Activated naive CD4-positive, alpha-beta T cell treated with anti-CD3 and anti-CD28 coated beads for 36 hours (primary cell): ENCODE results near the gene PCID2. TPM values are rescaled to one million over a fixed set of nuclear protein-coding genes. Genes with fewer than 3 reads are reported as not detected.
A peak's percentile ranks its signal among the peaks of the same experiment; 100 is the strongest.

ENCODE experiments used
- CTCF ChIA-PET: fragments of 350-600 bp; sonication (Branson Sonifier 250); formaldehyde crosslinking; loops from one replicate; lab custom pipeline; 2021; ENCODE audit warnings: antibody characterized with exemption; lab: Charles Lee
- DNase-seq: peaks from one replicate; pipeline ENCODE4 v3.0.0-alpha.2; 2020
- H3K27ac Mint-ChIP-seq: one replicate; pipeline ENCODE4 v1.8.0; 2021; ENCODE audit warnings: mild to moderate bottlenecking, mixed read lengths
- H3K27me3 Mint-ChIP-seq: one replicate; pipeline ENCODE4 v1.8.0; 2021; ENCODE audit warnings: low read depth, mixed read lengths
- H3K36me3 Mint-ChIP-seq: one replicate; pipeline ENCODE4 v1.8.0; 2021; ENCODE audit warnings: low read depth, mixed read lengths
- H3K4me1 Mint-ChIP-seq: one replicate; pipeline ENCODE4 v1.8.0; 2021; ENCODE audit warnings: low read depth, mixed read lengths
- H3K4me3 Mint-ChIP-seq: one replicate; pipeline ENCODE4 v1.8.0; 2021; ENCODE audit warnings: mild to moderate bottlenecking, moderate library complexity, mixed read lengths
- H3K9me3 Mint-ChIP-seq: one replicate; pipeline ENCODE4 v1.8.0; 2021; ENCODE audit warnings: mixed read lengths
- intact Hi-C: fragments of 100-400 bp; cut with micrococcal nuclease; formaldehyde crosslinking; loops from one replicate; pipeline ENCODE4 v1.15.1; 2023
- total RNA-seq, 2 experiments: library from RNA; stranded (reverse); gene quantifications; one replicate each; pipeline ENCODE4 v1.2.3, GENCODE V29; 2021

Gene PCID2
- total RNA-seq, 2 experiments from 2014 or later, result 63.5 to 67.1 TPM

- Mint-ChIP-seq H3K27ac (no peak overlapping the region), H3K4me1 (peaks cover 6% of the 10 kb centered on the region), H3K36me3 (peaks cover 31% of the 10 kb centered on the region), H3K9me3 (no peaks in the 10 kb centered on the region), H3K4me3 (no peak overlapping the region), H3K27me3 (no peaks in the 10 kb centered on the region)
- intact Hi-C loops, result no loop called here
- no peak for DNase-seq
- CTCF ChIA-PET, result interaction anchor here (1.4 kb wide), 1 partner anchor 10 kb away, joined by 3 read pairs; no protein-coding TSS in a partner anchor
Measured at GRCh38 chr13:113196970-113197737, 11.3 kb downstream of the PCID2 start.

GRCh38 chr13:113195360-113195759, 13.1 kb downstream of the PCID2 start:
- H3K4me3 Mint-ChIP-seq, result no peak overlapping the region
- H3K4me1 Mint-ChIP-seq, result no peaks in the 10 kb centered on the region
- CTCF ChIA-PET, result no interaction called here
- intact Hi-C loops, result no loop called here
- DNase-seq, result no peak
- peaks cover 33% of the 10 kb centered on the region for H3K36me3 Mint-ChIP-seq
- H3K27me3 Mint-ChIP-seq, result no peaks in the 10 kb centered on the region
- no peak overlapping the region for H3K27ac Mint-ChIP-seq
- no peaks in the 10 kb centered on the region for H3K9me3 Mint-ChIP-seq

- peaks cover 4% of the 10 kb centered on the region for H3K4me1 Mint-ChIP-seq
- intact Hi-C loops, result loop anchor here (1.0 kb wide), 1 partner anchor 22 kb away; no protein-coding TSS in a partner anchor
- CTCF ChIA-PET, result no interaction called here
- no peak for DNase-seq
- peaks cover 49% of the 10 kb centered on the region for H3K36me3 Mint-ChIP-seq
- H3K27ac Mint-ChIP-seq, result no peak overlapping the region
- no peak overlapping the region for H3K4me3 Mint-ChIP-seq
- H3K27me3 Mint-ChIP-seq, result no peaks in the 10 kb centered on the region
- no peaks in the 10 kb centered on the region for H3K9me3 Mint-ChIP-seq
Measured at GRCh38 chr13:113192902-113193301, 15.6 kb downstream of the PCID2 start.

- Mint-ChIP-seq H3K9me3 (no peaks in the 10 kb centered on the region), H3K4me1 (peaks cover 10% of the 10 kb centered on the region), H3K27me3 (no peaks in the 10 kb centered on the region), H3K36me3 (peaks cover 51% of the 10 kb centered on the region), H3K4me3 (no peak overlapping the region), H3K27ac (no peak overlapping the region)
- intact Hi-C loops, result no loop called here
- no peak for DNase-seq
- CTCF ChIA-PET, result no interaction called here
Measured at GRCh38 chr13:113192279-113192678, 16.2 kb downstream of the PCID2 start.

- no peaks in the 10 kb centered on the region for H3K27me3 Mint-ChIP-seq
- intact Hi-C loops, result no loop called here
- H3K9me3 Mint-ChIP-seq, result no peaks in the 10 kb centered on the region
- H3K4me3 Mint-ChIP-seq, result no peak overlapping the region
- peaks cover 57% of the 10 kb centered on the region for H3K36me3 Mint-ChIP-seq
- DNase-seq, result no peak
- CTCF ChIA-PET, result no interaction called here
- H3K27ac Mint-ChIP-seq, result no peak overlapping the region
- H3K4me1 Mint-ChIP-seq, result peaks cover 27% of the 10 kb centered on the region
Measured at GRCh38 chr13:113190181-113190580, 18.3 kb downstream of the PCID2 start.

GRCh38 chr13:113187883-113188665, 20.4 kb downstream of the PCID2 start:
- Mint-ChIP-seq H3K9me3 (no peaks in the 10 kb centered on the region), H3K27me3 (no peaks in the 10 kb centered on the region), H3K4me1 (peaks cover 31% of the 10 kb centered on the region), H3K27ac (peak overlapping the region; percentile 11), H3K36me3 (peaks cover 55% of the 10 kb centered on the region), H3K4me3 (no peak overlapping the region)
- CTCF ChIA-PET, result interaction anchor here (1.0 kb wide), 1 partner anchor 10 kb away, joined by 3 read pairs; no protein-coding TSS in a partner anchor
- intact Hi-C loops, result loop anchor here (1.0 kb wide), 1 partner anchor 43 kb away; no protein-coding TSS in a partner anchor
- DNase-seq, result no peak

- no peaks in the 10 kb centered on the region for H3K9me3 Mint-ChIP-seq
- peak overlapping the region; percentile 11 for H3K27ac Mint-ChIP-seq
- DNase-seq, result peak; percentile 75
- intact Hi-C loops, result loop anchor here (1.0 kb wide), 1 partner anchor 42 kb away; no protein-coding TSS in a partner anchor
- H3K4me3 Mint-ChIP-seq, result no peak overlapping the region
- CTCF ChIA-PET, result interaction anchor here (1.0 kb wide), 1 partner anchor 9 kb away, joined by 3 read pairs; no protein-coding TSS in a partner anchor
- no peaks in the 10 kb centered on the region for H3K27me3 Mint-ChIP-seq
- peaks cover 31% of the 10 kb centered on the region for H3K4me1 Mint-ChIP-seq
- peaks cover 55% of the 10 kb centered on the region for H3K36me3 Mint-ChIP-seq
Measured at GRCh38 chr13:113187263-113187669, 21.2 kb downstream of the PCID2 start.

- DNase-seq, result peak; percentile 43
Measured at GRCh38 chr13:113186061-113186900, 22.2 kb downstream of the PCID2 start.

GRCh38 chr13:113184568-113185440, 23.7 kb downstream of the PCID2 start:
- intact Hi-C loops, result no loop called here

More at GRCh38 chr13:113186061-113186900, 22.2 kb downstream of the PCID2 start:
- H3K4me3 Mint-ChIP-seq, result peak overlapping the region; percentile 5
- CTCF ChIA-PET, result no interaction called here
- intact Hi-C loops, result loop anchor here (1.0 kb wide), 1 partner anchor 22 kb away; the partner anchor contains the start of gene PCID2
- H3K4me1 Mint-ChIP-seq, result peaks cover 31% of the 10 kb centered on the region
- no peaks in the 10 kb centered on the region for H3K9me3 Mint-ChIP-seq
- no peaks in the 10 kb centered on the region for H3K27me3 Mint-ChIP-seq
- peaks cover 57% of the 10 kb centered on the region for H3K36me3 Mint-ChIP-seq
- peak overlapping the region; percentile 85 for H3K27ac Mint-ChIP-seq

GRCh38 chr13:113183450-113184129, 24.9 kb downstream of the PCID2 start:
- no peak for DNase-seq
- H3K36me3 Mint-ChIP-seq, result peaks cover 51% of the 10 kb centered on the region
- peaks cover 43% of the 10 kb centered on the region for H3K4me1 Mint-ChIP-seq
- no peaks in the 10 kb centered on the region for H3K27me3 Mint-ChIP-seq
- intact Hi-C loops, result no loop called here
- no peak overlapping the region for H3K4me3 Mint-ChIP-seq
- H3K27ac Mint-ChIP-seq, result no peak overlapping the region
- H3K9me3 Mint-ChIP-seq, result no peaks in the 10 kb centered on the region
- CTCF ChIA-PET, result no interaction called here

More at GRCh38 chr13:113184568-113185440, 23.7 kb downstream of the PCID2 start:
- H3K27me3 Mint-ChIP-seq, result no peaks in the 10 kb centered on the region
- peak overlapping the region; percentile 56 for H3K4me3 Mint-ChIP-seq
- peak; percentile 28 for DNase-seq
- H3K9me3 Mint-ChIP-seq, result no peaks in the 10 kb centered on the region
- H3K4me1 Mint-ChIP-seq, result peaks cover 38% of the 10 kb centered on the region
- CTCF ChIA-PET, result no interaction called here
- H3K27ac Mint-ChIP-seq, result peak overlapping the region; percentile 70
- H3K36me3 Mint-ChIP-seq, result peaks cover 56% of the 10 kb centered on the region

- intact Hi-C loops, result no loop called here
- no peak for DNase-seq
- Mint-ChIP-seq H3K27ac (no peak overlapping the region), H3K4me3 (no peak overlapping the region), H3K36me3 (peaks cover 47% of the 10 kb centered on the region), H3K27me3 (no peaks in the 10 kb centered on the region), H3K9me3 (no peaks in the 10 kb centered on the region), H3K4me1 (peaks cover 31% of the 10 kb centered on the region)
- CTCF ChIA-PET, result no interaction called here
Measured at GRCh38 chr13:113182046-113182445, 26.4 kb downstream of the PCID2 start.
